Panc1 (cell line): ENCODE measurements around the gene DCST2. TPM values are rescaled to one million over a fixed set of nuclear protein-coding genes. Genes with fewer than 3 reads are reported as not detected.

ENCODE experiments used
- ATAC-seq: fragments of 200-7000 bp; cut with Tn5 transposase; 2 replicates; pipeline ENCODE4 v1.9.1; 2020; ENCODE audit warnings: mild to moderate bottlenecking, moderate library complexity
- BruUV-seq: library from RNA; stranded (reverse); fragments of 400-500 nt; replicated peaks from 2 replicates; lab custom pipeline; 2021; lab: Mats Ljungman, UMichigan
- CTCF ChIA-PET: fragments of 300-600 bp; sonication (Branson Sonifier 250); formaldehyde crosslinking; loops from one replicate; lab custom pipeline; 2022; ENCODE audit warnings: antibody characterized with exemption; lab: Charles Lee
- POLR2A ChIA-PET: fragments of 300-600 bp; sonication (Branson Sonifier 250); formaldehyde crosslinking; loops from one replicate; lab custom pipeline; 2022; ENCODE audit warnings: antibody characterized with exemption; lab: Charles Lee
- DNase-seq: peaks from one replicate; pipeline ENCODE4 v3.0.0-alpha.2; 2010; ENCODE audit warnings: low read depth, low spot score
- H3K27ac ChIP-seq: 2 replicates; pipeline ENCODE4 v1.5.1; 2011; ENCODE audit warnings: mild to moderate bottlenecking, low read length, inconsistent platforms
- H3K27me3 ChIP-seq: fragments of 200-500 bp; sonication (Bioruptor generic); 2 replicates; pipeline ENCODE4 v1.6.0; 2014; ENCODE audit warnings: low read length, inconsistent platforms; ENCODE audit not compliant: control insufficient read depth, insufficient read depth
- H3K36me3 ChIP-seq: fragments of 200-500 bp; sonication (Bioruptor generic); 2 replicates; pipeline ENCODE4 v1.5.1; 2014; ENCODE audit warnings: inconsistent platforms, mild to moderate bottlenecking, low read length, moderate library complexity; ENCODE audit not compliant: control insufficient read depth, insufficient read depth
- H3K4me1 ChIP-seq: 2 replicates; pipeline ENCODE4 v1.5.1; 2011; ENCODE audit warnings: inconsistent platforms, mild to moderate bottlenecking, low read length, moderate library complexity; ENCODE audit not compliant: control insufficient read depth, insufficient read depth
- H3K4me3 ChIP-seq, 2 experiments: 2 replicates each; pipeline ENCODE4 v1.5.1; 2011 to 2012; ENCODE audit warnings: low read depth in 2 of 2, low read length in 2 of 2, mild to moderate bottlenecking in 2 of 2, inconsistent platforms in 1 of 2, moderate library complexity in 1 of 2
- H3K9me3 ChIP-seq: fragments of 200-500 bp; sonication (Bioruptor generic); 2 replicates; pipeline ENCODE4 v1.5.1; 2014; ENCODE audit warnings: low read depth, mild to moderate bottlenecking, inconsistent platforms, low read length, moderate library complexity; ENCODE audit not compliant: control insufficient read depth, insufficient read depth
- CTCF ChIP-seq: fragments of 450-650 bp; IDR thresholded peaks from 2 replicates; pipeline ENCODE4 v1.5.1; 2017; ENCODE audit warnings: mild to moderate bottlenecking
- POLR2AphosphoS5 ChIP-seq: IDR thresholded peaks from 2 replicates; pipeline ENCODE4 v1.6.1; 2012; ENCODE audit warnings: mild to moderate bottlenecking, low read depth, low read length, moderate library complexity
- SIN3A ChIP-seq: IDR thresholded peaks from 2 replicates; pipeline ENCODE4 v1.6.1; 2012; ENCODE audit warnings: low read depth, mild to moderate bottlenecking, low read length, moderate library complexity, borderline replicate concordance; ENCODE audit not compliant: insufficient read depth
- TCF7L2 ChIP-seq: IDR thresholded peaks from 2 replicates; pipeline ENCODE4 v1.6.1; 2011; ENCODE audit warnings: mild to moderate bottlenecking, low read depth, low read length, inconsistent platforms
- in situ Hi-C: cut with HindIII; loops from 2 replicates; pipeline ENCODE4 v1.10.0; 2016; ENCODE audit warnings: low sequenced_read_pairs, low pct_unique_long_range_greater_than_20kb
- intact Hi-C: fragments of 100-400 bp; cut with micrococcal nuclease; formaldehyde crosslinking; loops from one replicate; pipeline ENCODE4 v1.10.0; 2022; ENCODE audit not compliant: unreplicated experiment
- total RNA-seq: library from RNA; stranded (reverse); gene quantifications from one replicate; pipeline ENCODE4 v1.2.1, GENCODE V29; 2021; ENCODE audit not compliant: unreplicated experiment
- TF ChIP-seq, protein P1 (sequence below), 2 experiments: IDR thresholded peaks; 2 replicates each; pipeline ENCODE4 v1.6.1; 2011 to 2012; ENCODE audit warnings: low read depth in 2 of 2, control low read depth in 1 of 2, low read length in 1 of 2, mild to moderate bottlenecking in 1 of 2, moderate library complexity in 1 of 2; ENCODE audit not compliant: insufficient read depth in 1 of 2

Gene DCST2
- total RNA-seq, 1 experiment from 2014 or later = 0.13 TPM

DNA sequence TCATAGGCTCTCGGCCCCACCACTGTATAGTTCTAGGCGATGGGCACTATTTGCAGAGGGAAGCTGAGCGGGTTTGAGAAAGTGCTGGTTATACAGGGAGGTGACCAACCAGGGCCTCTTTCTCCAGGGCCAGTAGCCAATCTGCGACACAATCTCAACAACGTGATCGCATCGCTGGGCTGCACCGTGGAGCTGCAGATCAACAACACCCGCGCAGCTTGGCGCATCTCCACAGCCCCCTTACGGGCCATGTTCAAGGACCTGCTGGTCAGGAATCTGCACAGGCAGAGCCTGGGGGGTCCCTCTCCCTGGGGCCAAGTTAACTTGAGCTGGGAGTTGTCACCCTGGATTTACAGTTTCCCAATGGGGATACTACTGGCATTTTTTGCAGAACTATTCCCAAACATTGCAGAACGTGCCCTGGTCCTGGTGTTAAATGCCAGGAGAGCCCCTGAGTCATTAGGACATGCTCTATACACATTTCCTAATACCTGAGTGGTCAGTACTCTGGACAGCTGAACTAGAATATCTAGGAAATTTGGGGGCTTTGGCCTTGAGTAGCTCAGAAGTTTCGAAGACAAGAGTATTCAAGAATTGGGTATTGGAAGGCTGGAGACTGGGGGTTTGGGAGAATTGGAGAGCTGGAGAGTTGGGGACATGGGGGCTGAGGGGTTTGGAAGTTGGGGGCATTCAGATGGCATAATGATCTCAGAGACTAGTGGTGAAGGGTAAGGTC is 6.9 kb upstream of the DCST2 start:
- TF ChIP-seq, protein P1, sequence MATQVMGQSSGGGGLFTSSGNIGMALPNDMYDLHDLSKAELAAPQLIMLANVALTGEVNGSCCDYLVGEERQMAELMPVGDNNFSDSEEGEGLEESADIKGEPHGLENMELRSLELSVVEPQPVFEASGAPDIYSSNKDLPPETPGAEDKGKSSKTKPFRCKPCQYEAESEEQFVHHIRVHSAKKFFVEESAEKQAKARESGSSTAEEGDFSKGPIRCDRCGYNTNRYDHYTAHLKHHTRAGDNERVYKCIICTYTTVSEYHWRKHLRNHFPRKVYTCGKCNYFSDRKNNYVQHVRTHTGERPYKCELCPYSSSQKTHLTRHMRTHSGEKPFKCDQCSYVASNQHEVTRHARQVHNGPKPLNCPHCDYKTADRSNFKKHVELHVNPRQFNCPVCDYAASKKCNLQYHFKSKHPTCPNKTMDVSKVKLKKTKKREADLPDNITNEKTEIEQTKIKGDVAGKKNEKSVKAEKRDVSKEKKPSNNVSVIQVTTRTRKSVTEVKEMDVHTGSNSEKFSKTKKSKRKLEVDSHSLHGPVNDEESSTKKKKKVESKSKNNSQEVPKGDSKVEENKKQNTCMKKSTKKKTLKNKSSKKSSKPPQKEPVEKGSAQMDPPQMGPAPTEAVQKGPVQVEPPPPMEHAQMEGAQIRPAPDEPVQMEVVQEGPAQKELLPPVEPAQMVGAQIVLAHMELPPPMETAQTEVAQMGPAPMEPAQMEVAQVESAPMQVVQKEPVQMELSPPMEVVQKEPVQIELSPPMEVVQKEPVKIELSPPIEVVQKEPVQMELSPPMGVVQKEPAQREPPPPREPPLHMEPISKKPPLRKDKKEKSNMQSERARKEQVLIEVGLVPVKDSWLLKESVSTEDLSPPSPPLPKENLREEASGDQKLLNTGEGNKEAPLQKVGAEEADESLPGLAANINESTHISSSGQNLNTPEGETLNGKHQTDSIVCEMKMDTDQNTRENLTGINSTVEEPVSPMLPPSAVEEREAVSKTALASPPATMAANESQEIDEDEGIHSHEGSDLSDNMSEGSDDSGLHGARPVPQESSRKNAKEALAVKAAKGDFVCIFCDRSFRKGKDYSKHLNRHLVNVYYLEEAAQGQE (IDR thresholded peaks at IDR 0.05; ENCODE audit: insufficient read depth in 1 of 2, low read depth in 2 of 2, low read length in 1 of 2) = no peak
- no peak for TF ChIP-seq POLR2AphosphoS5
- no peak for TF ChIP-seq TCF7L2
- TF ChIP-seq SIN3A = no peak
- no peak for TF ChIP-seq CTCF
- Histone ChIP-seq H3K27me3 (no peaks in the 10 kb centered on the region), H3K27ac (no peak overlapping the region), H3K36me3 (no peaks in the 10 kb centered on the region), H3K4me1 (no peaks in the 10 kb centered on the region), H3K9me3 (no peaks in the 10 kb centered on the region), H3K4me3 (no peak overlapping the region)
- CTCF ChIA-PET = no interaction called here
- ATAC-seq (no peak), DNase-seq (no peak)
- BruUV-seq = no TSS peak
- POLR2A ChIA-PET = interaction anchor here (0.7 kb wide), 2 partner anchors 20 to 357 kb away, joined by 3 to 21 read pairs; no protein-coding TSS in a partner anchor
- intact Hi-C loops = no loop called here
- in situ Hi-C loops = no loop called here

DNA sequence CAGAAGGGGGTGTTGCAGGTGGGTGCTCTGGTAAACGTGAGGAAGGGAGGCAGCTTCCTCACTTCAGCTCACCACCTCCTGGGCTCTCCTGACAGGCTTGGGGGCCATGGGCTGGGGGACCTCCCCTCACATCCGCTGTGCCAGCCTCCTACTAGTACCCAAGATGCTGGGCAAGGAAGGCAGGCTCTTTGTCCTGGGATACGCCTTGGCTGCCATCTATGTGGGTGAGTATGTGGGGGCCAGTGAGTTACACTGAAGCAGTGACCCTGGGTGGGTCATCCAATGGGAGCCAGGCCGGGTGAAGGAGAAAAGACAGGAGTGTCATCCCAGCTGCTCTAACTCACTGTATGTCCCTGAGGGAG is 5.7 kb upstream of the DCST2 start:
- H3K36me3 ChIP-seq = no peaks in the 10 kb centered on the region
- H3K27ac ChIP-seq = no peak overlapping the region
- CTCF ChIA-PET = interaction anchor here (0.6 kb wide), 1 partner anchor 32 kb away, joined by 3 read pairs; no protein-coding TSS in a partner anchor
- intact Hi-C loops (no loop called here), in situ Hi-C loops (no loop called here)
- no peak overlapping the region for H3K4me3 ChIP-seq
- no peaks in the 10 kb centered on the region for H3K4me1 ChIP-seq
- no TSS peak for BruUV-seq
- H3K9me3 ChIP-seq = no peaks in the 10 kb centered on the region
- DNase-seq (no peak), ATAC-seq (no peak)
- H3K27me3 ChIP-seq = no peaks in the 10 kb centered on the region
- POLR2A ChIA-PET = no interaction called here
- no peak for TF ChIP-seq SIN3A
- no peak for TF ChIP-seq CTCF
- TF ChIP-seq, protein P1 (IDR thresholded peaks at IDR 0.05; ENCODE audit: insufficient read depth in 1 of 2, low read depth in 2 of 2, low read length in 1 of 2) = no peak
- TF ChIP-seq TCF7L2 = no peak
- TF ChIP-seq POLR2AphosphoS5 = no peak
